Activated CD8-positive, alpha-beta memory T cell treated with anti-CD3 and anti-CD28 coated beads, Interleukin-2, amount 50 U/mL, for 4 hours (primary cell): ENCODE measurements around the gene VPS35L.
"Not testable (repeated sequence)": the region's sequence is repeated elsewhere in the genome, so short reads cannot be mapped to it uniquely, and the experiment has no call there.

Source experiments
- DNase-seq: peaks from one replicate; pipeline ENCODE4 v3.0.0-alpha.2; 2020

Gene VPS35L

GRCh38 chr16:19715566-19715965, 160.1 kb downstream of the VPS35L start:
- DNase-seq = no peak

DNA sequence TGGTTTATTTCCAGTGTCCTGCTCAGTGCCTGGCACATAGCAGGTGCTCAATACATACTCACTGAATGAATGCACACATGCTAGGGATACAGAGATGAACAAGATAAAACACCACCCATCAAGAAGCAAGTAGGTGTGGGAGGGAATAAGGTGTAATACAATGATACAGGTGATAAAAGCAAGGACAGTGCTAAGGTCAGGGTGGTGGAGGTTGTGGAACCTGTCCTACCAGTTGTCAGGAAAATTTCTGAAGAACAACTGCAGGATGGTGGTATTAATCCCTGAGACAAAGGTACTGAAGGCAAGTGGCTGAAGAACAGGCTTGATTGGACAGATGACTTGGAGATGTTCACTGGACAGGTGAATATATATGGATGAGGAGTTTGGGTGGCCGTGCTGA, 160.7 kb downstream of the VPS35L start:
- no peak for DNase-seq

DNA sequence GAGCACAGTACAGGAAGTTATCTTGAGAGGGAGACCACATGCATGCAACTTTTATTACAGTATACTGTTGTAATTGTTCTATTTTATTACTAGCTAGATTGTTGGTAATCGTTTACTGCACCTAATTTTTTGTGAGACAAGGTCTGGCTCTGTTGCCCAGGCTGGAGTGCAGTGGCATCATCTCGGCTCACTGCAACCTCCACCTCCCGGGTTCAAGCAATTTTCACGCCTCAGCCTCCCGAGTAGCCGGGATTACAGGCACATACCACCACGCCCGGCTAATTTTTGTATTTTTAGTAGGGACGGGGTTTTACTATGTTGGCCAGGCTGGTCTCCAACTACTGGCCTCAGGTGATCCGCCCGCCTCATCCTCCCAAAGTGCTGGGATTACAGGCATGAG, 161.2 kb downstream of the VPS35L start:
- DNase-seq = not testable (repeated sequence)

DNA sequence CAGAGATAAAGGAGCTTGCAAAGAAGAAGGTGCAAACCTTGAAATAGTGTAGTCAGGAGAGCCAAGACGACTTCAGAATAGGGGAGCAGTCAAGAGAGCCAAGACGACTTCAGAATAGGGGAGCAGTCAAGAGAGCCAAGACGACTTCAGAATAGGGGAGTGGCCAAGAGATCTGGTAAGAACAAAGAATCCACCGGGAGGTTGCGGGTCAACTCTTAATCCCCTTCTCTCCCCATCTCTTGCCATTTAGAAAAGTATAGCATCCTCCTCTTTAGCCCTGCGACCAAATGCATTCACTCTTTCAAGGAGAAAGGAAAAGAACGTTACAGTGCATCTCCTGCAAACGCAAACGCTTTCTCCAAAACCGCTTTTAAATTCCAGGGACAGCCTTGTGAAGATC, 161.8 kb downstream of the VPS35L start:
- DNase-seq = no peak

- peak; percentile 90 for DNase-seq
Observed at GRCh38 chr16:19717741-19718623, 162.5 kb downstream of the VPS35L start, which contains the start of the genes IQCK and KNOP1. IQCK (plus strand) TSS chr16:19718271; CDS start chr16:19718307, 36 bp downstream. KNOP1 (minus strand) TSS chr16:19718227; CDS start chr16:19715035, 3,192 bp downstream.

- no peak for DNase-seq
Observed at GRCh38 chr16:19718624-19718965, 163.1 kb downstream of the VPS35L start.

- DNase-seq = no peak
Observed at GRCh38 chr16:19722269-19722952, 166.9 kb downstream of the VPS35L start.

GRCh38 chr16:19722981-19723380, 167.5 kb downstream of the VPS35L start:
- no peak for DNase-seq

- DNase-seq = no peak
Observed at GRCh38 chr16:19728636-19728965, 173.1 kb downstream of the VPS35L start.

DNA sequence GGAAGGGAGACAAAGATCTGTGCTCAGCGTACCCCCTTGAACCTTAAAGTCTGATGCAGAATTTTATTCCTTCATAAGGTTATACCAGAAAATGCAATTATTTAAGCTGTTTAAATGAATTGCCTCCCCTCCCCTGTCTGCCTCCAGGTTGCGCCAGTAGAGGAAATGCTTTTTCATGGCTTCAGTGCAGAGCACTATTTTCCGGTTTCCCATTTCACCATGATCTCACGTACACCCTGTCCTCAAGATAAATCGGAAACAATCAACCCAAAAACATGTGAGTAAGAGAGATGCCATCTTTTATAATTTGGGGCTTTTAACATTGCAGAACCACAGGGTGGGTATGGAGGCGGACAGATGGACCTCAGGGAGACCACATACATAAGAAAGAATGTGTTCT, 178.0 kb downstream of the VPS35L start:
- no peak for DNase-seq

- DNase-seq = no peak
Observed at GRCh38 chr16:19735074-19735867, 179.8 kb downstream of the VPS35L start.

- DNase-seq = no peak
Observed at GRCh38 chr16:19737306-19738038, 182.0 kb downstream of the VPS35L start.

DNA sequence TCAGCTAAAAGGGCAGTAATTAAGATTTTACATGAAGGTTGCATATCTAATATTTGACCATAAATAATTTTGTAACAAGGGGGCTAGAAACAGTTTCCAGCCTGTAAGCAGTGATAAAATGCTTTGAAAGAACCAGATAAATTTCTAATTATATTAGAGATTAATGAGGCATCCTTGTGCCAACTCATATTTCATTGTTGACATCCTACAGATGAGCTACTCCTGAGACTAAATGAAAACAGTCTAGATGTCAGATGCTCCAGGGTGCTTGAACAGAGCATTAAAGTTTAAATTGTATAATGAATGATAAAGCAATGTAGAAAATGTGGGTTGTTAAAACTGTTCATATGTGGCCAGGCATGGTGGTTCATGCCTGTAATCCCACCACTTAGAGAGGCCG, 185.9 kb downstream of the VPS35L start:
- DNase-seq = no peak

GRCh38 chr16:19743816-19744159, 188.3 kb downstream of the VPS35L start:
- no peak for DNase-seq

DNA sequence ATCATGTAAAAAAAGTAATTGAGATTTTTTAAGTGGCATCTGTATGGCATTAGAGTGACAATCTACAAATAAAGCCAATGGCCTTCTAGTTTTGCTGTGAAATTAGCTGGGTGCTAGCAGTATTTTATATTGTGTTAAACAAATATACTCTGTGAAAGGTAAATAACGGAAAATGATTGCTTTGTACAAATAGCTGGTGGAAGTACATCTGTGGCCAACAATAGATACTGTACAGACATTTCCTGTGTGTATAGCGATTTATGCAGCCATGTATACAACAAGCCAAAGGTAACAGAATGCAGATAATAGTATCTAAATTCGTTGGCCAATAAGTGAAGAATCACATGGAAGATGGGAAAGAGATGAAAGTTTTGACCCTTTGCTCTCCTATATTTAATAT, 189.2 kb downstream of the VPS35L start:
- DNase-seq = no peak

GRCh38 chr16:19745286-19746010, 189.9 kb downstream of the VPS35L start:
- no peak for DNase-seq

DNA sequence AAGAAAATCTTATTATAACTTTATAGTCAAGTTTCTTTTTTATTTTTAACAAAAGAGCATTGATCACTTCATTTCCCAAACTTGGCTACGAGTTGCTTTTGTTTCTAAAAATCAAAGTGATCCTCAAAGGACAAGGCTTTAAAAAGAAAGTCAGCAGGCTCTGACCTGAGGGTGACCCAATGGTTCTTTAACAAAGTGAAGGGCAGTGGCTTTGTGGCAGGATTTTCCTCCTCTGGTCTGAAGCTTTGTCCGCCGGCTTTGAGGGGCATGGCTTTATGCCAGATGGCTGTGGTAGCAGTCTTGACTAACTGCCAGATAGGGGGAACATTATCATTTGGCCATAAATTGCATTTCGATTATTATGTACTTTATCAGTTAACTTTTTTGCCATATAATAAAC, 191.1 kb downstream of the VPS35L start:
- no peak for DNase-seq

DNA sequence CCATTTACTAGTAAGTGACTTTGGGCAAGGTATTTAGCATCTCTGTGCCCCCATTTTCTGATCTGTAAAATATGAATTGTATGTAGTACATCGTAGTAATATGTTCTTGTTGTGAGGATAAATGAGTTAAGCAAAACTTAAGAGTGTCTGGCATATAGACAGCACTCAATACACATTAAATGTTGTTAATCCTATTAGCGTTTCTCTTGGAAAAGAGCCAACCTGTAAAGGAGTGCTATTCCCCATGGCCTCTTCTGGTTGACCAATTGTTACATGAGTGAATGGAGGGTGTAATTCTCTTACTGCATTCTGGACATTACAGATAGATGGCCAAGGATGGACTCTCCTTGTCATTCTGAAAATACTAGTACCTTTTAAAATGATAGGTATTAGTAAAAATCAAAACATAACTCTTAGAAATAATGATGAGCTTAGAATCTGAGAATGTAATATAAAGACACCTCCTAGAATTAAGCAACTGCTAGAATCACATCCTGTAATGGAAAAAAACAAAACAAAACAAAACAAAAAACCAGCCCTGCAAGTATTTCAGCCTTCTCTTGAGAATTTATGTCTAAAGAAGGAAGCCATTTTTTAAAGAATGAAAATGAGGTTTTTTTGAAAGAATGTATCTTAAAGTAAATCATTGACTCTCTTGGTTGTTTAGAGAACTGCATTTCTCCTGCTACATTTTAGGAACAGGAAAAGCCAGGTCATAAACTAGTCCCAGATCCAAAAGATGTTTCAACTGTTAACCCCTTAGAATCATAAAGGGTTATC, 193.1 kb downstream of the VPS35L start:
- no peak for DNase-seq

DNA sequence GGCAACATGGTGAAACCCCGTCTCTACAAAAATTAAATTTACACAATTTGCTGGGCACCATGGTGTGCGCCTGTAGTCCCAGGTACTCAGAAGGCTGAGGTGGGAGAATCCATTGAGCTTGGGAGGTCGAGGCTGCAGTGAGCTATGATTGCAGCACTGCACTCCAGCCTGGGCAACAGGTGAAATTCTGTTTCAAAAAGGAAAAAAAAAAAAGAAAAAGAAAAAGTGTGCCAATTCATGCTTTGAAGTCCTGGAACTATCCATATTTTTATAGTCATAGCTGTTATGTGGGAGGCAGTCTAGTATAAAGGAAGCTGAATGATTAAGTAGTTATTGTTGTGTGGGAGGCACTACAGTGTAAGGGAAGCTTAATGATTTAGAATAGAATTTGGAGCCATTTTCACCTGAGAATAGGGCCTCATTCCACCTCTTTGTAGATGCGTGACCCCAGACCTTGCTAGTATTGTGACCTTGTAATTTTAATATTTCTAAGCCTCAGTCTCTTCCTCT, 194.1 kb downstream of the VPS35L start:
- no peak for DNase-seq
